Suprapubic skin (tissue), 4 donors: Measurements from ENCODE around the gene CEP44. TPM values are rescaled to one million over a fixed set of nuclear protein-coding genes. Genes with fewer than 3 reads are reported as not detected.

ENCODE experiments used
- DNase-seq, 2 donors: peaks; one replicate each; pipeline ENCODE4 v3.0.0-alpha.2; 2019; ENCODE audit warnings: low spot score in 2 of 2
- H3K27ac ChIP-seq: fragments of 200-600 bp; sonication (generic); one replicate; pipeline ENCODE4 v1.5.1; 2019
- H3K27me3 ChIP-seq: fragments of 200-600 bp; sonication (generic); one replicate; pipeline ENCODE4 v1.5.1; 2019
- H3K36me3 ChIP-seq: fragments of 200-600 bp; sonication (generic); one replicate; pipeline ENCODE4 v1.5.1; 2019
- H3K4me1 ChIP-seq: fragments of 200-600 bp; sonication (generic); one replicate; pipeline ENCODE4 v1.5.1; 2019
- H3K4me3 ChIP-seq: fragments of 200-600 bp; sonication (generic); one replicate; pipeline ENCODE4 v1.5.1; 2019; ENCODE audit warnings: mild to moderate bottlenecking
- H3K9me3 ChIP-seq: fragments of 200-600 bp; sonication (generic); one replicate; pipeline ENCODE4 v1.5.1; 2019
- EP300 ChIP-seq: sonication (generic); formaldehyde crosslinking; IDR thresholded peaks from one replicate; pipeline ENCODE4 v1.6.1; 2017; ENCODE audit warnings: antibody characterized with exemption
- POLR2A ChIP-seq, 2 donors: fragments of 450-650 bp; IDR thresholded peaks; one replicate each; pipeline ENCODE4 v1.6.1; 2017; ENCODE audit warnings: antibody characterized with exemption in 2 of 2, mild to moderate bottlenecking in 2 of 2, moderate library complexity in 2 of 2
- POLR2AphosphoS5 ChIP-seq, 3 donors: sonication (generic); formaldehyde crosslinking; IDR thresholded peaks; one replicate each; pipeline ENCODE4 v1.6.1; 2017; ENCODE audit warnings: antibody characterized with exemption in 3 of 3
- WGBS: methylation state at CpG from one replicate; pipeline ENCODE4 v1.1.5; 2018; 5-methylcytosine and 5-hydroxymethylcytosine counted together
- total RNA-seq, 4 donors: library from RNA; depleted of rRNA; stranded (reverse); fragments of >200 nt; gene quantifications; one replicate each; pipeline ENCODE4 v1.1.0, GENCODE V29; 2016
- TF ChIP-seq, protein P1 (sequence below), 2 donors: fragments of 200-600 bp in 1 of 2; fragments of 450-650 bp in 1 of 2; sonication (generic) in 1 of 2; IDR thresholded peaks; one replicate each; pipeline ENCODE4 v1.5.1; 2016 to 2019; ENCODE audit warnings: antibody characterized with exemption in 2 of 2, mild to moderate bottlenecking in 1 of 2, moderate library complexity in 1 of 2

The CEP44 gene
- total RNA-seq, 4 donors from 2014 or later, result 9.5 to 23.0 (median 11.3) TPM

DNA sequence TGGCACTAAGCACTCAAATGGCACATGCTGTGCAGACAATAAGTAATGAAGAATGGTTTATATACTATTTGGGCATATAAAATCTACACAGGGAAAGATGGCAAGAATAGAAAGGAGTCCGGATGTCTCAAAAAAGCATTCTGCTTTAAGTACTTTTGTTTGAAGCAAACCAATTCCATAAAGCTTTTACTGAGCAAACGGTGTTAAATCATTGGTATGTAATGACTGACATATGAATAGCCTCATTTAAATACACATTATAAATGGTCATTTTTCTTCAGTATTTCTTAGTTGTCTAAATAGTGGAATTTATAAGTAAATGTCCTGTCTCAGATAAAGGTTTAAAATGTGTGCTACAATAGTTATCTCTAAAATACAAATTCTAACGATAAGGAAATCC lies 6.3 kb upstream of the CEP44 start:
- Histone ChIP-seq H3K4me3 (no peak overlapping the region), H3K9me3 (no peaks in the 10 kb centered on the region), H3K27me3 (no peaks in the 10 kb centered on the region), H3K4me1 (peaks cover 17% of the 10 kb centered on the region), H3K36me3 (no peaks in the 10 kb centered on the region), H3K27ac (no peak overlapping the region)
- TF ChIP-seq, protein P1, sequence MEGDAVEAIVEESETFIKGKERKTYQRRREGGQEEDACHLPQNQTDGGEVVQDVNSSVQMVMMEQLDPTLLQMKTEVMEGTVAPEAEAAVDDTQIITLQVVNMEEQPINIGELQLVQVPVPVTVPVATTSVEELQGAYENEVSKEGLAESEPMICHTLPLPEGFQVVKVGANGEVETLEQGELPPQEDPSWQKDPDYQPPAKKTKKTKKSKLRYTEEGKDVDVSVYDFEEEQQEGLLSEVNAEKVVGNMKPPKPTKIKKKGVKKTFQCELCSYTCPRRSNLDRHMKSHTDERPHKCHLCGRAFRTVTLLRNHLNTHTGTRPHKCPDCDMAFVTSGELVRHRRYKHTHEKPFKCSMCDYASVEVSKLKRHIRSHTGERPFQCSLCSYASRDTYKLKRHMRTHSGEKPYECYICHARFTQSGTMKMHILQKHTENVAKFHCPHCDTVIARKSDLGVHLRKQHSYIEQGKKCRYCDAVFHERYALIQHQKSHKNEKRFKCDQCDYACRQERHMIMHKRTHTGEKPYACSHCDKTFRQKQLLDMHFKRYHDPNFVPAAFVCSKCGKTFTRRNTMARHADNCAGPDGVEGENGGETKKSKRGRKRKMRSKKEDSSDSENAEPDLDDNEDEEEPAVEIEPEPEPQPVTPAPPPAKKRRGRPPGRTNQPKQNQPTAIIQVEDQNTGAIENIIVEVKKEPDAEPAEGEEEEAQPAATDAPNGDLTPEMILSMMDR (IDR thresholded peaks at IDR 0.05), result no peak
- TF ChIP-seq POLR2A (IDR thresholded peaks at IDR 0.05), result no peak
- TF ChIP-seq POLR2AphosphoS5 (IDR thresholded peaks at IDR 0.05), result no peak
- no peak for TF ChIP-seq EP300
- WGBS, result 77% methylated on average over 3 of the region's 3 CpGs
- DNase-seq, result no peak

DNA sequence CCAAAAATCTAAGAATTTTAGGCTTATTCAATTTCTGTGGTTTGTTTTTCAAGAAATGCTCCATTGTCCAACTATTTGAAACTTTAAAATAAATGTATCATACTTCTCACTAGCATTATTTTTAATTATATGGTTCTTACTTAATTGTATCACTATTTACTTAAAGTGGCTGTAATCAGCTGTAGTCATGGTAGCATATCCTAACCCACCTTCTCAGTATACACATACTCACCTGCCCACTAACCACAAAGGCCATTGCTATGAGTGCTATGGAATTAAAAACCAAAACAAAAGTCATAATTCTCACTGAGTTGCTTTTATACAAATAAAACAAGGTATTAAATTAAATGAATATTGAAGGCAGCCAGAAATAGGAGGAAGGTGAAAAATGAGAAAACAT lies 5.2 kb upstream of the CEP44 start:
- Histone ChIP-seq H3K27me3 (no peaks in the 10 kb centered on the region), H3K9me3 (no peaks in the 10 kb centered on the region), H3K27ac (no peak overlapping the region), H3K4me1 (peaks cover 20% of the 10 kb centered on the region), H3K36me3 (no peaks in the 10 kb centered on the region), H3K4me3 (no peak overlapping the region)
- TF ChIP-seq POLR2A (IDR thresholded peaks at IDR 0.05) (no peak), POLR2AphosphoS5 (IDR thresholded peaks at IDR 0.05) (no peak), EP300 (no peak)
- TF ChIP-seq, protein P1 (IDR thresholded peaks at IDR 0.05), result no peak
- DNase-seq, result no peak

DNA sequence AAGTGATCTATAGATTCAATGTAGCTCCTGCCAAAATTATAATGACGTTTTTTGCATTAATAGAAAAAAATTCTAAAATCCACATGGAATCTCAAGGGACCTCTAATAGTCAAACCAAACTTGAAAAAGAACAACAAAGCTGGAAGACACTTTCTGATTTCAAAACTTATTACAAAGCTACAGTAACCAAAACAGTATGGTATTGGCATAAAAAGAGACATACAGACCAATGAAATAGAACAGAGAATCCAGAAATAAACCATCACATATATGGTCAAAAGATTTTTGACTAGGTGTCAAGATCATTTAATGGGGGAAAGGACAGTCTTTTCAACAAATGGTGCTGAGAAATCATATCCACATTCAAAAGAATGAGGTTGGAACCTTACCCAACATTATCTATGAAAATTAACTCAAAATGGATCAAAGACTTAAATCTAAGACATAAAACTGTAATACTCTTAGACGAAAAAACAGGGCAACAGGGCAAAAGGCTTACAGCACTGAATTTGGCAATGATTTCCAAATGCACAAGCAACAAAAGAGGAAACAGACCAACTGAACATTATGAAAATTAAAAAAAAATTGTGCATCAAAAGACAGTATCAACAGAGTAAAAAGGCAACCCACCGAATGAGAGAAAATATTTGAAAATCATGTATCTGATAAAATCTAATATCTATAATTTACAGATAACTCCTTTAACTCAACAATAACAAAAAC lies 4.1 kb upstream of the CEP44 start:
- WGBS, result 92% methylated on average over 3 of the region's 3 CpGs
- TF ChIP-seq POLR2A (IDR thresholded peaks at IDR 0.05) (no peak), EP300 (no peak), POLR2AphosphoS5 (IDR thresholded peaks at IDR 0.05) (no peak)
- TF ChIP-seq, protein P1 (IDR thresholded peaks at IDR 0.05), result no peak
- Histone ChIP-seq H3K36me3 (no peaks in the 10 kb centered on the region), H3K9me3 (no peaks in the 10 kb centered on the region), H3K27ac (no peak overlapping the region), H3K27me3 (no peaks in the 10 kb centered on the region), H3K4me1 (peaks cover 24% of the 10 kb centered on the region), H3K4me3 (no peak overlapping the region)
- DNase-seq, result no peak

DNA sequence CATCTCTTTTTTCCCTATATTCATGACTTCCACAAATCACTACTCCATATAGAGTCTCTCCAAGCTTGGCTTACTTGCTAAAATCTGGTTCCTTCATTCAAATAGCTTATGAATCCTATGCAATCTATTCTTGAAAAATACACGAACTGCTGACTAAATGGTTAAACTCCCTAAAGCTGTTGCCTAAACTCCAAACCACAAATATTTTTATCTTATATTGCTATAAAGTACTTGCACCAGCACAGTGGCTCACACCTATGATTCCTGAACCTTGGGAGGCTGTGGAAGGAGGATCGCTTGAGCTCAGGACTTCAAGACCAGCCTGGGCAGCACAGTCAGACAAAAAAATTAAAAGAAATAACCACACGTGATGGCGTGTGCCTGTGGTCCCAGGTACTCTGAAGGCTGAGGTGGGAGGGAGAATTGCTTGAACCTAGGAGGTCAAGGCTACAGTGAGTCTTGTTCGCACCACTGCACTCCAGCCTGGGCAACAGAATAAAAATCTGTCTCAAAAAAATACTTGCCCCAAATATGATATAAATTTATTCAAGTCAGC lies 2.5 kb upstream of the CEP44 start:
- DNase-seq, result no peak
- TF ChIP-seq EP300, result no peak
- no peak for TF ChIP-seq POLR2AphosphoS5 (IDR thresholded peaks at IDR 0.05)
- TF ChIP-seq POLR2A (IDR thresholded peaks at IDR 0.05), result no peak
- TF ChIP-seq, protein P1 (IDR thresholded peaks at IDR 0.05), result no peak
- Histone ChIP-seq H3K4me1 (peaks cover 38% of the 10 kb centered on the region), H3K36me3 (no peaks in the 10 kb centered on the region), H3K27ac (no peak overlapping the region), H3K9me3 (no peaks in the 10 kb centered on the region), H3K27me3 (no peaks in the 10 kb centered on the region), H3K4me3 (no peak overlapping the region)
- 81% methylated on average over 5 of the region's 5 CpGs for WGBS

DNA sequence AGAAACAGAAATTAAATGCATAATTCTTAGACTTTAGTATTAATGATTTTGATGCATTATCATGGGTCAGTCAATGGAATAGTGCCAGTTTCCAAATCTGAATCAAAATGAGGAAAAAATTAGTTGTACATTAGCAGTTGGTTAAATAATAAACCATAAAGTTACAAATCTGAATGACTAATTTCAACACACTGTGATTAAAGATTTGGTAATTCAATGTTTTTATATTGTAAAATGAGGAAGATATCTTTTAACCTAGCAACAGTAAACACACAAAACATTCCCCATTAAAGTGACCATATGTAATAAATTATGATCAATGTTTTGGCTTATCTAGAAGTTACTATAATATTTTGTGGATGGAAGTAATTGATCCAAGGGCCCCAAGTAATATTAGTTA lies 1.8 kb upstream of the CEP44 start:
- no peak for DNase-seq
- no peaks in the 10 kb centered on the region for H3K27me3 ChIP-seq
- TF ChIP-seq EP300 (no peak), POLR2A (IDR thresholded peaks at IDR 0.05) (no peak), POLR2AphosphoS5 (IDR thresholded peaks at IDR 0.05) (no peak)
- TF ChIP-seq, protein P1 (IDR thresholded peaks at IDR 0.05), result no peak
- H3K4me3 ChIP-seq, result no peak overlapping the region
- H3K9me3 ChIP-seq, result no peaks in the 10 kb centered on the region
- H3K36me3 ChIP-seq, result no peaks in the 10 kb centered on the region
- H3K27ac ChIP-seq, result no peak overlapping the region
- H3K4me1 ChIP-seq, result peaks cover 38% of the 10 kb centered on the region
